HepG2 (cell line): ENCODE data around the gene MFSD2A. TPM values are rescaled to one million over a fixed set of nuclear protein-coding genes. Genes with fewer than 3 reads are reported as not detected.

Experiments
- GATAD2A ChIP-seq: IDR thresholded peaks from 2 replicates; pipeline ENCODE4 v1.6.1; 2016
- NFYC ChIP-seq: IDR thresholded peaks from 2 replicates; pipeline ENCODE4 v1.6.1; 2016; ENCODE audit warnings: missing genetic modification reagents, missing compliant biosample characterization
- NPAS2 ChIP-seq: sonication (generic); formaldehyde crosslinking; IDR thresholded peaks from 2 replicates; pipeline ENCODE4 v1.8.0; 2022; ENCODE audit warnings: mild to moderate bottlenecking, missing genetic modification reagents, borderline replicate concordance
- SMAD9 ChIP-seq: sonication (generic); formaldehyde crosslinking; IDR thresholded peaks from 2 replicates; pipeline ENCODE4 v1.5.1; 2020; ENCODE audit warnings: mild to moderate bottlenecking, missing genetic modification reagents
- TBX3 ChIP-seq: fragments of 450-650 bp; IDR thresholded peaks from 2 replicates; pipeline ENCODE4 v1.6.1; 2017; ENCODE audit warnings: antibody characterized with exemption, mild to moderate bottlenecking, inconsistent platforms, borderline replicate concordance
- ZNF574 ChIP-seq: sonication (generic); formaldehyde crosslinking; IDR thresholded peaks from 2 replicates; pipeline ENCODE4 v1.4.0; 2020; ENCODE audit warnings: missing genetic modification reagents
- polyA plus RNA-seq, 8 experiments: library from polyadenylated mRNA; depleted of rRNA in 3 of 8; stranded (reverse) in 7 of 8; unstranded in 1 of 8; fragments of >200 nt; fragmentation: Illumina TruSeq in 4 of 8; extraction: Trizol in 4 of 8; gene quantifications; 2 replicates each; pipeline versions ENCODE4 v1.2.1 to v1.2.3, GENCODE V29; 2011 to 2016; ENCODE audit warnings: low read depth in 4 of 8, missing spikeins in 1 of 8, mixed read lengths in 1 of 8; ENCODE audit not compliant: insufficient read depth in 1 of 8
- total RNA-seq, 5 experiments: library from RNA; depleted of rRNA; stranded (reverse); fragments of >200 nt; fragmentation: Illumina TruSeq; extraction: Trizol; gene quantifications; 2 replicates each; pipeline ENCODE4 v1.2.3, GENCODE V29; 2016; ENCODE audit warnings: low read depth in 1 of 5
- TF ChIP-seq, protein P1 (sequence below): sonication (generic); formaldehyde crosslinking; IDR thresholded peaks from 2 replicates; pipeline ENCODE4 v1.8.0; 2022; ENCODE audit warnings: missing genetic modification reagents, mild to moderate bottlenecking, inconsistent platforms, borderline replicate concordance
- TF ChIP-seq, protein P2 (sequence below): sonication (generic); formaldehyde crosslinking; IDR thresholded peaks from 2 replicates; pipeline ENCODE4 v1.5.0; 2020; ENCODE audit warnings: mild to moderate bottlenecking, missing genetic modification reagents, borderline replicate concordance
- TF ChIP-seq, protein P3 (sequence below): sonication (generic); formaldehyde crosslinking; IDR thresholded peaks from 2 replicates; pipeline ENCODE4 v1.5.0; 2020; ENCODE audit warnings: mild to moderate bottlenecking, missing genetic modification reagents
- TF ChIP-seq, protein P4 (sequence below): IDR thresholded peaks from 2 replicates; pipeline ENCODE4 v1.6.1; 2016; ENCODE audit warnings: missing biosample characterization, missing genetic modification reagents, low read depth

Gene MFSD2A
- total and polyA plus RNA-seq, 2 of the 13 experiments (the other 11 are each of a cell fraction or from before 2014, with no cell fraction given): 0.08 TPM; not detected in 1

DNA sequence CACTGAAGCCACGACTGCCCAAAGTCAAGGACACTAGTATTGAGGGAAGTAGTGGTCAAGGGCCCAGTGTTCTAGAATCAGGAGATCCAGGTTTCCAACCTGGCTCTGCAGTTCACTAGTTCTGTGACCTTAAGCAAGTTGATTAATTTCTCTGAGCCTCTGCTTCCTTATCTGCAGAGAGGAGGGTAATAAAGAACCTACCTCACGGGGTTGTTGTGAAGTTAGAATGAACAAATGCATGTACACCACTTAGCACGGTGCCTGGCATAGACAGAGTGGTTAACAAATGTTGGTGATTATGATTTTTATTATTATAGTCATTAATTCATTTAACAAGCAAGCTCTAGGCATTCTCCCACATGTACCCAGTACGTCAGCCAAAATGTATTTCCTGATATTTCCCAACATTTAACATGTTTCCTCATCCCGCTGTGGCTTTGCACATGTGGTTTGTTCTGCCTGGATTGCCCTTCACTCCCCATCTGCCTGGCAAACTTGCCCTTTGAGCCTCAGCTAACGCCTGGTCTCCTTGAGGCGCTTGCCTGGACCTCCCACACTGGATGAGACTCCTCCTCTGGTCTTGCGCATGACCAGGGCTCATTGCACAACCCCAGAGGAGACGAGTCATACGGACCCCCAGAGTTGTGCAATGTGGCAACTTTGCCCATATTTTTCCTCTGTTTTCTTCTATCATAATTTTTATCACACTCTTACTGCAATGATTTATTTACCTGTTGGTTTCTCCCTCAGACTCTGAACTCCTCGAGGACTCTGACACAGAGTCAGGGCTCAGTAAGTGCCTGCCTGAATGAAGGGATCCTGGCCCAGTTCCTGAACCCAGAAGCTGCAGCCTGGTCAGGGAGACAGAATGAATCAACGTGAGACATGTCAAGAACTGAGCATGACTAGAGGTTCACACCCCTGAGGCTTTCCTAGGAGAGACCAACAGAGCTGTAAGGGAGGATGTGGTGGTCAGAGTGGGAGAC is 20.7 kb upstream of the MFSD2A start (continued):
- TF ChIP-seq ZNF574 (0 out of 2 replicates have a peak, but pooled peaks have one; percentile 27), NFYC (CRISPR knock-in tag) (no peak), SMAD9 (CRISPR knock-in tag) (no peak), GATAD2A (CRISPR knock-in tag) (peak; percentile 94), NPAS2 (no peak), TBX3 (no peak)
- TF ChIP-seq, protein P1, sequence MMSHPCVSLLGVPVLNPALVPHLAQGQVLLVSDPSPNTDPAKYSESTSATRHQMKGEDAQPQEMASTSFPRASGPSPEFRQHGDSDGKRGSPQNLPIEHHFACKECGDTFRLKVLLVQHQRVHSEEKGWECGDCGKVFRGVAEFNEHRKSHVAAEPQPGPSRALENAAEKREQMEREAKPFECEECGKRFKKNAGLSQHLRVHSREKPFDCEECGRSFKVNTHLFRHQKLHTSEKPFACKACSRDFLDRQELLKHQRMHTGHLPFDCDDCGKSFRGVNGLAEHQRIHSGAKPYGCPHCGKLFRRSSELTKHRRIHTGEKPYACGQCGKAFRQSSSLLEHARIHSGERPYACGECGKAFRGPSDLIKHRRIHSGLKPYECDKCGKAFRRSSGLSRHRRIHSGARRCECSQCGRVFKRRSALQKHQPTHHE (CRISPR knock-in tag): no peak
- TF ChIP-seq, protein P2, sequence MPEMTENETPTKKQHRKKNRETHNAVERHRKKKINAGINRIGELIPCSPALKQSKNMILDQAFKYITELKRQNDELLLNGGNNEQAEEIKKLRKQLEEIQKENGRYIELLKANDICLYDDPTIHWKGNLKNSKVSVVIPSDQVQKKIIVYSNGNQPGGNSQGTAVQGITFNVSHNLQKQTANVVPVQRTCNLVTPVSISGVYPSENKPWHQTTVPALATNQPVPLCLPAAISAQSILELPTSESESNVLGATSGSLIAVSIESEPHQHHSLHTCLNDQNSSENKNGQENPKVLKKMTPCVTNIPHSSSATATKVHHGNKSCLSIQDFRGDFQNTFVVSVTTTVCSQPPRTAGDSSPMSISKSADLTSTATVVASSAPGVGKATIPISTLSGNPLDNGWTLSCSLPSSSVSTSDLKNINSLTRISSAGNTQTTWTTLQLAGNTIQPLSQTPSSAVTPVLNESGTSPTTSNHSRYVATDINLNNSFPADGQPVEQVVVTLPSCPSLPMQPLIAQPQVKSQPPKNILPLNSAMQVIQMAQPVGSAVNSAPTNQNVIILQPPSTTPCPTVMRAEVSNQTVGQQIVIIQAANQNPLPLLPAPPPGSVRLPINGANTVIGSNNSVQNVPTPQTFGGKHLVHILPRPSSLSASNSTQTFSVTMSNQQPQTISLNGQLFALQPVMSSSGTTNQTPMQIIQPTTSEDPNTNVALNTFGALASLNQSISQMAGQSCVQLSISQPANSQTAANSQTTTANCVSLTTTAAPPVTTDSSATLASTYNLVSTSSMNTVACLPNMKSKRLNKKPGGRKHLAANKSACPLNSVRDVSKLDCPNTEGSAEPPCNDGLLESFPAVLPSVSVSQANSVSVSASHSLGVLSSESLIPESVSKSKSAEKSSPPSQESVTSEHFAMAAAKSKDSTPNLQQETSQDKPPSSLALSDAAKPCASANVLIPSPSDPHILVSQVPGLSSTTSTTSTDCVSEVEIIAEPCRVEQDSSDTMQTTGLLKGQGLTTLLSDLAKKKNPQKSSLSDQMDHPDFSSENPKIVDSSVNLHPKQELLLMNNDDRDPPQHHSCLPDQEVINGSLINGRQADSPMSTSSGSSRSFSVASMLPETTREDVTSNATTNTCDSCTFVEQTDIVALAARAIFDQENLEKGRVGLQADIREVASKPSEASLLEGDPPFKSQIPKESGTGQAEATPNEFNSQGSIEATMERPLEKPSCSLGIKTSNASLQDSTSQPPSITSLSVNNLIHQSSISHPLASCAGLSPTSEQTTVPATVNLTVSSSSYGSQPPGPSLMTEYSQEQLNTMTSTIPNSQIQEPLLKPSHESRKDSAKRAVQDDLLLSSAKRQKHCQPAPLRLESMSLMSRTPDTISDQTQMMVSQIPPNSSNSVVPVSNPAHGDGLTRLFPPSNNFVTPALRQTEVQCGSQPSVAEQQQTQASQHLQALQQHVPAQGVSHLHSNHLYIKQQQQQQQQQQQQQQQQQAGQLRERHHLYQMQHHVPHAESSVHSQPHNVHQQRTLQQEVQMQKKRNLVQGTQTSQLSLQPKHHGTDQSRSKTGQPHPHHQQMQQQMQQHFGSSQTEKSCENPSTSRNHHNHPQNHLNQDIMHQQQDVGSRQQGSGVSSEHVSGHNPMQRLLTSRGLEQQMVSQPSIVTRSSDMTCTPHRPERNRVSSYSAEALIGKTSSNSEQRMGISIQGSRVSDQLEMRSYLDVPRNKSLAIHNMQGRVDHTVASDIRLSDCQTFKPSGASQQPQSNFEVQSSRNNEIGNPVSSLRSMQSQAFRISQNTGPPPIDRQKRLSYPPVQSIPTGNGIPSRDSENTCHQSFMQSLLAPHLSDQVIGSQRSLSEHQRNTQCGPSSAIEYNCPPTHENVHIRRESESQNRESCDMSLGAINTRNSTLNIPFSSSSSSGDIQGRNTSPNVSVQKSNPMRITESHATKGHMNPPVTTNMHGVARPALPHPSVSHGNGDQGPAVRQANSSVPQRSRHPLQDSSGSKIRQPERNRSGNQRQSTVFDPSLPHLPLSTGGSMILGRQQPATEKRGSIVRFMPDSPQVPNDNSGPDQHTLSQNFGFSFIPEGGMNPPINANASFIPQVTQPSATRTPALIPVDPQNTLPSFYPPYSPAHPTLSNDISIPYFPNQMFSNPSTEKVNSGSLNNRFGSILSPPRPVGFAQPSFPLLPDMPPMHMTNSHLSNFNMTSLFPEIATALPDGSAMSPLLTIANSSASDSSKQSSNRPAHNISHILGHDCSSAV (CRISPR knock-in tag): no peak
- TF ChIP-seq, protein P3, sequence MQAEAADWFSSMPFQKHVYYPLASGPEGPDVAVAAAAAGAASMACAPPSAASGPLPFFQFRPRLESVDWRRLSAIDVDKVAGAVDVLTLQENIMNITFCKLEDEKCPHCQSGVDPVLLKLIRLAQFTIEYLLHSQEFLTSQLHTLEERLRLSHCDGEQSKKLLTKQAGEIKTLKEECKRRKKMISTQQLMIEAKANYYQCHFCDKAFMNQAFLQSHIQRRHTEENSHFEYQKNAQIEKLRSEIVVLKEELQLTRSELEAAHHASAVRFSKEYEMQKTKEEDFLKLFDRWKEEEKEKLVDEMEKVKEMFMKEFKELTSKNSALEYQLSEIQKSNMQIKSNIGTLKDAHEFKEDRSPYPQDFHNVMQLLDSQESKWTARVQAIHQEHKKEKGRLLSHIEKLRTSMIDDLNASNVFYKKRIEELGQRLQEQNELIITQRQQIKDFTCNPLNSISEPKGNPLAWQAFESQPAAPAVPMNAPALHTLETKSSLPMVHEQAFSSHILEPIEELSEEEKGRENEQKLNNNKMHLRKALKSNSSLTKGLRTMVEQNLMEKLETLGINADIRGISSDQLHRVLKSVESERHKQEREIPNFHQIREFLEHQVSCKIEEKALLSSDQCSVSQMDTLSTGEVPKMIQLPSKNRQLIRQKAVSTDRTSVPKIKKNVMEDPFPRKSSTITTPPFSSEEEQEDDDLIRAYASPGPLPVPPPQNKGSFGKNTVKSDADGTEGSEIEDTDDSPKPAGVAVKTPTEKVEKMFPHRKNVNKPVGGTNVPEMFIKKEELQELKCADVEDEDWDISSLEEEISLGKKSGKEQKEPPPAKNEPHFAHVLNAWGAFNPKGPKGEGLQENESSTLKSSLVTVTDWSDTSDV (CRISPR knock-in tag): no peak
- TF ChIP-seq, protein P4, sequence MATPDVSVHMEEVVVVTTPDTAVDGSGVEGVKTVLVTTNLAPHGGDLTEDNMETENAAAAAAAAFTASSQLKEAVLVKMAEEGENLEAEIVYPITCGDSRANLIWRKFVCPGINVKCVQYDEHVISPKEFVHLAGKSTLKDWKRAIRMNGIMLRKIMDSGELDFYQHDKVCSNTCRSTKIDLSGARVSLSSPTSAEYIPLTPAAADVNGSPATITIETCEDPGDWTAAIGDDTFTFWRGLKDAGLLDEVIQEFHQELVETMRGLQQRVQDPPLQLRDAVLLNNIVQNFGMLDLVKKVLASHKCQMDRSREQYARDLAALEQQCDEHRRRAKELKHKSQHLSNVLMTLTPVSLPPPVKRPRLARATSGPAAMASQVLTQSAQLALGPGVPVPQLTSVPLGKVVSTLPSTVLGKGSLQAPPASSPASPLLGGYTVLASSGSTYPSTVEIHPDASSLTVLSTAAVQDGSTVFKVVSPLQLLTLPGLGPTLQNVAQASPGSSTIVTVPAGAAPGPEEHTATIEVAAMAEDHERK (CRISPR knock-in tag): no peak
